RWPE1 (cell line): ENCODE results near the gene TMEM263.

Source experiments
- CTCF ChIA-PET: fragments of 350-600 bp; sonication (Branson Sonifier 250); formaldehyde crosslinking; extraction: SDS; loops from one replicate; lab custom pipeline; 2021; lab: Yijun Ruan, JAX
- POLR2A ChIA-PET: fragments of 400-600 bp; formaldehyde crosslinking; extraction: SDS; loops from one replicate; lab custom pipeline; 2020; ENCODE audit warnings: antibody characterized with exemption; ENCODE audit not compliant: low non-redundant PET; lab: Yijun Ruan, JAX
- DNase-seq: peaks from one replicate; pipeline ENCODE4 v3.0.0; 2012; ENCODE audit warnings: low spot score
- H3K27ac ChIP-seq: fragments of 450-650 bp; 2 replicates; pipeline ENCODE4 v1.5.1; 2017
- TF ChIP-seq, protein P1 (sequence below): fragments of 450-650 bp; conservative IDR thresholded peaks from 2 replicates; pipeline ENCODE4 v1.5.1; 2017; ENCODE audit warnings: low read depth, mild to moderate bottlenecking

TMEM263 gene

DNA sequence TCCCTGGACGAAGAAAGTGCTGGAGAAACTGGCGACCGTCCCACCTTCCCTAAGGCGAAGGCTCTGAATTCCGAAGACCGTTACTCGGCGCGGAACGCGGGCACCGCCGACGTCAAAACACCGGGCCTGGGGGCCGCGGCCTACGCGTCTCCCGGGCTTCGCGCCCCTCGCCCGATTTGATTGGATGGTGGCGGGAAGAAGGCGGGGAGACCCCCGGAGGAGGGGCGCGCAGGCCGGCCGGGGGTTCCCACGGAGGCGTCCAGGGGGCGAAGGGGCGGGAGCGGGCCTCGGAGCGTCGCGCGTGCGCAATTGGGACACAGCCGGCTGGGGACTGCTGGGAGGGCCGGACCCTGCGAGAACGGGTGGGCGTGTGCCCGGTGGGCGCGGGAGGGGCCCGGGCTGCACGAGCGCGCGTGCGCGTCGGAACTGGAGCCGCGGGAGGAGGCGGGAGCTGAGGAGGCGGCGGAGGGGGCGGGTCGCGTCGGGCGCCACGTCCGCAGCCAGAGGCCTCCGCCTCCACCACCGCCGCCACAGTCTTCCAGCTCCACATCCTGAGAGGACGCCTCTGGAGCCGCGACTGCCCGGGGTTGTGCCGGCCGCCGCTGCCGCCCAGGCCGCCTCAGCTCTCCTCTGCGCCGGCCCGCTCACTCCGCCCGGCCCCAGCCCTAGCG lies at the start of gene TMEM263:
TMEM263 (plus strand) TSS at position 531 of the 671 bp plus-strand sequence. CDS start 11,210 bp downstream, outside the sequence.
- TF ChIP-seq, protein P1, sequence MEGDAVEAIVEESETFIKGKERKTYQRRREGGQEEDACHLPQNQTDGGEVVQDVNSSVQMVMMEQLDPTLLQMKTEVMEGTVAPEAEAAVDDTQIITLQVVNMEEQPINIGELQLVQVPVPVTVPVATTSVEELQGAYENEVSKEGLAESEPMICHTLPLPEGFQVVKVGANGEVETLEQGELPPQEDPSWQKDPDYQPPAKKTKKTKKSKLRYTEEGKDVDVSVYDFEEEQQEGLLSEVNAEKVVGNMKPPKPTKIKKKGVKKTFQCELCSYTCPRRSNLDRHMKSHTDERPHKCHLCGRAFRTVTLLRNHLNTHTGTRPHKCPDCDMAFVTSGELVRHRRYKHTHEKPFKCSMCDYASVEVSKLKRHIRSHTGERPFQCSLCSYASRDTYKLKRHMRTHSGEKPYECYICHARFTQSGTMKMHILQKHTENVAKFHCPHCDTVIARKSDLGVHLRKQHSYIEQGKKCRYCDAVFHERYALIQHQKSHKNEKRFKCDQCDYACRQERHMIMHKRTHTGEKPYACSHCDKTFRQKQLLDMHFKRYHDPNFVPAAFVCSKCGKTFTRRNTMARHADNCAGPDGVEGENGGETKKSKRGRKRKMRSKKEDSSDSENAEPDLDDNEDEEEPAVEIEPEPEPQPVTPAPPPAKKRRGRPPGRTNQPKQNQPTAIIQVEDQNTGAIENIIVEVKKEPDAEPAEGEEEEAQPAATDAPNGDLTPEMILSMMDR: no peak
- ChIA-PET CTCF (no interaction called here), POLR2A (interaction anchor here (0.6 kb wide), 1 partner anchor 24 kb away, joined by 4 read pairs; no protein-coding TSS in a partner anchor)
- peak; percentile 88 for DNase-seq
- peak within 1 kb of the TSS; percentile 93 for H3K27ac ChIP-seq

DNA sequence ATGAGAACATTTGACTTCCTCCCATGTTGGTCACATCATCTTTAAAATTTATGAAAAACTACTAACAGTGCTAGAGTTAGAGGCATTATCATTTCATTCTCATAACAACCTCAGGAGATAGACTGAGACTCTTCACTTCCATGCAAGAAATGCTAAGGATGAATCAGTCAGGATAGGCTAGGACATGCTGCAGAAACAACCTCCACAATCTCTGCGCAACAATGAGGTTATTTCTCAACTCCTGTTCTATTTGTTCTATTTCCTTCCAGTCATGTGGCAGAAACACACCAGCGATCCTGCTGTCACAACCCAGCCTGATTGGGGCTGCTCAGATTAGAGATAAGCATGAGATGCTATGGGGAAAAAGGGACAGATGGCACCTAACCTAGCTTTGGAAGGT lies 49.0 kb upstream of the TMEM263 start:
- ChIA-PET CTCF (interaction anchor here (0.7 to 1.0 kb wide), 2 partner anchors 13 to 254 kb away, joined by 3 to 5 read pairs; no protein-coding TSS in a partner anchor), POLR2A (no interaction called here)
- no peak overlapping the region for H3K27ac ChIP-seq
- no peak for DNase-seq
- TF ChIP-seq, protein P1: no peak

DNA sequence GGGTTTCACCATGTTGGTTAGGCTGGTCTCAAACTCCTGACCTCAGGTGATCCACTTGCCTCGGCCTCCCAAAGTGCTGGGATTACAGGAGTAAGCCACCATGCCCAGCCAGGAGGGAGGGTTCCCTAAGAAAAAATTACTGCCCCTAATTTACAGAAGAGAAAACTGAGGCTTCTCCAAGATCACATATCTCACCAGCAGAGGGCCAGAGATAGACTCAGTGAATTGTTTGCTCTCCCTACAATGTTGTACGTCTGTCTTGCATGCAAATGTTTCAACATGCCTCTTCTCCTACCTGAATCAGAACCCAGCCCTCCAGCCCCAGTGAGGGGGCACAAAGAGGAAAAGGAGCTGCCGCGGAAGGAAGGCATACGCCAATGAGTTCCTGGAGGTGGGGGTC lies 48.3 kb upstream of the TMEM263 start:
- ChIA-PET CTCF (interaction anchor here (0.6 to 1.0 kb wide), 3 partner anchors 12 to 411 kb away, joined by 3 to 5 read pairs (median 4); no protein-coding TSS in a partner anchor), POLR2A (no interaction called here)
- H3K27ac ChIP-seq: no peak overlapping the region
- no peak for DNase-seq
- TF ChIP-seq, protein P1: no peak

DNA sequence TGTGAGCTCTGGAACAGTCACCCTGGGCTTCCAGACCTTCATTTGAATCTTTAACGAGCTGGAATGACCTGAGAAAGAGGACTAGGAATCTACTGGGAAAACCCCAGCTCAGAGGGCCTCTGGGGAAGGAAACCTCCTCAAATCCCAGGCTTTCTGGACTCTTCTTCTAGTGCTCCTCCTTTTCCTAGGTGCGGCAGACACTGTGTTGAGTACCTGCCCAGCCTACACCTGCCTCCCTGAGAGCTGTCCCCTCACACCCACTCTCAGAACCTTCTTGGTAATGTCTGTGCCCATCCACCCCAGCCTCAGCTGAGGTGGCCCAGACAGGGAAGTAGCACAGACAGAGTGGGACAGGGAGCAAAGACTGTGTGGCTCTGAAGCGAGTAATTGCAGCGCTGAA lies 47.9 kb upstream of the TMEM263 start:
- POLR2A ChIA-PET: no interaction called here
- no peak overlapping the region for H3K27ac ChIP-seq
- CTCF ChIA-PET: interaction anchor here (0.6 to 1.0 kb wide), 2 partner anchors 28 to 411 kb away, joined by 3 to 4 read pairs; no protein-coding TSS in a partner anchor
- TF ChIP-seq, protein P1: no peak
- DNase-seq: no peak

DNA sequence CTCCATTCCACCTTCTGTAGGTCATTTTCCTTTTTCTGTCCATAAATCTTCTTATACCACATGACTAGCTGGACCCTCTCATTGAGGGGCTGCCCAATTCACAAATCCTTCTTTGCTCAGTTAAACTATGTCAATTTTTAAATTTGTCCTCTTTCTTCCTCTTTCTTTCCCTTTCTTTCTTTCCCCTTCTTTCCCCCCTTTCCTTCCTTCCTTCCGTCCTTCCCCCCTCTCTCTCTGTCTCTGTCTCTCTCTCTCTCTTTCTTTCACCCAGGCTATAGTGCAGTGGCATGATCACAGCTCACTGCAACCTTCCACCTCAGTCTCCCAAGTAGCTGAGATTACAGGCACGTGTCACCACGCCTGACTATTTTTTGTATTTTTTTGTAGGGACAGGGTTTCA lies 47.1 kb upstream of the TMEM263 start:
- ChIA-PET CTCF (interaction anchor here (0.6 to 1.0 kb wide), 4 partner anchors 11 to 412 kb away, joined by 3 to 10 read pairs (median 3); no protein-coding TSS in a partner anchor), POLR2A (no interaction called here)
- H3K27ac ChIP-seq: no peak overlapping the region
- DNase-seq: no peak
- TF ChIP-seq, protein P1: no peak

DNA sequence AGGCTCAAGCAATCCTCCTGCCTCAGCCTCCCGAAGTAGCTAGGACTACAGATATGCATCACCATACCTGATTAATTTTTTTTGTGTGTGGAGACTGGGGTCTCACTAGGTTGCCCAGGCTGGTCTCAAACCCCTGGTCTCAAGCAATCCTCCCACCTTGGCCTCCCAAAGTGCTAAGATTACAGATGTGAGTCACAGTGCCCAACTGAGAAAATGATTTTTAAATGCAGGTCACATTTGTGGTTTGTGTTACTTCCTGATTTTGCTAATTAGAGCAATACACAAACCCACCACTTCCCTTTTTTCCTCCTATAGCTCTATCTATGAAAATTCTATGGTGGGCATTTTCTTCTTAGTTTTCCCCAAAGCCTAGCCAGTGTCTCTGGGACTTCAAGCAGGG lies 45.5 kb upstream of the TMEM263 start:
- TF ChIP-seq, protein P1: no peak
- CTCF ChIA-PET: interaction anchor here (0.5 kb wide), 1 partner anchor 182 kb away, joined by 4 read pairs; no protein-coding TSS in a partner anchor
- no peak for DNase-seq
- no peak overlapping the region for H3K27ac ChIP-seq
- POLR2A ChIA-PET: no interaction called here
